Astrocyte (in vitro differentiated cells and primary cell): Measurements from ENCODE around the gene NKD1.

Experiments
- CTCF ChIP-seq: IDR thresholded peaks from 2 replicates; pipeline ENCODE4 v1.5.1; 2011; ENCODE audit warnings: low read depth, mild to moderate bottlenecking, inconsistent platforms, low read length, moderate library complexity; ENCODE audit not compliant: insufficient read depth
- EZH2 ChIP-seq: IDR thresholded peaks from 2 replicates; pipeline ENCODE4 v1.6.1; 2012; ENCODE audit warnings: mild to moderate bottlenecking, low read length, inconsistent platforms; ENCODE audit not compliant: insufficient read depth

GRCh38 chr16:50634090-50634489 lies 85.9 kb downstream of the NKD1 start:
- TF ChIP-seq CTCF (no peak), EZH2 (no peak)
